Measurements from ENCODE around the gene AIPL1.

DNA sequence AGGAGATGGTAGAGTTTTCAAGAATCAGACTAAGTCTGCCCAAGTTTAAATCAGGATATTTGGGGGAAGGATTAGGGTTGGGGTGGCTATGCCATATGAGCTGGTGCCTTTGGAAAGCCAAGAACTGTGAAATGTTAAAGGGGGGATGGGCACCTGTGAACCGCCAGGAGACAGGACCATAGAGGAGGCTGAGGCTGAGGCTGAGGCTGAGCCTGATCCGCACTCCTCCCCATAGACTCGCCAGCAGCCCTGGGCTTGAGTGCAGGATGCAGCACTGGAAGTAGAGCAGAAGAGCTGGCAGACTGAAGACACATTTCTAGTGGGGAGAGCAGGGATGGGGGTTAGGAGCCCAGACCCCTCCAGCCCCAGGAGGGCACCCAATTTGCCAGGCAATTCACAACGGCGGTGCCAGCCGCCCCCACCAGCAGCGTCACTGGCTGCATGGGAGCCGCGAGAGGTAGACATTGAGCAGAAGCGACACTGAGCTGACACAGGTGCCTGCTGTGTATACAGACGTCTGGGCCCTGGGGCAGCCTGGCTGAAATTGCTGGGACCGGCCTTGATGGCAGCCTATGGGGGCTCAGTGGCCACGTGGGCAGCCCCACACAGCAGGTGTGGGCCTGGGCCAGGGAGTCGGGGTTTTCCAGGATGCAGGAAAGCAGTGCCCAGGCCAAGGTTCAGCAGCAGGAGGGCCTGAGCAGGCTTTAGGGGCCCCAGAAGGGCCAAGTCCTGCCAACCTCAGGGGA is 18.5 kb upstream of the AIPL1 start:
- no peak for TF ChIP-seq POLR2A (IDR thresholded peaks at IDR 0.05)
- TF ChIP-seq, protein P1, sequence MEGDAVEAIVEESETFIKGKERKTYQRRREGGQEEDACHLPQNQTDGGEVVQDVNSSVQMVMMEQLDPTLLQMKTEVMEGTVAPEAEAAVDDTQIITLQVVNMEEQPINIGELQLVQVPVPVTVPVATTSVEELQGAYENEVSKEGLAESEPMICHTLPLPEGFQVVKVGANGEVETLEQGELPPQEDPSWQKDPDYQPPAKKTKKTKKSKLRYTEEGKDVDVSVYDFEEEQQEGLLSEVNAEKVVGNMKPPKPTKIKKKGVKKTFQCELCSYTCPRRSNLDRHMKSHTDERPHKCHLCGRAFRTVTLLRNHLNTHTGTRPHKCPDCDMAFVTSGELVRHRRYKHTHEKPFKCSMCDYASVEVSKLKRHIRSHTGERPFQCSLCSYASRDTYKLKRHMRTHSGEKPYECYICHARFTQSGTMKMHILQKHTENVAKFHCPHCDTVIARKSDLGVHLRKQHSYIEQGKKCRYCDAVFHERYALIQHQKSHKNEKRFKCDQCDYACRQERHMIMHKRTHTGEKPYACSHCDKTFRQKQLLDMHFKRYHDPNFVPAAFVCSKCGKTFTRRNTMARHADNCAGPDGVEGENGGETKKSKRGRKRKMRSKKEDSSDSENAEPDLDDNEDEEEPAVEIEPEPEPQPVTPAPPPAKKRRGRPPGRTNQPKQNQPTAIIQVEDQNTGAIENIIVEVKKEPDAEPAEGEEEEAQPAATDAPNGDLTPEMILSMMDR (IDR thresholded peaks at IDR 0.05): no peak
- TF ChIP-seq EP300 (IDR thresholded peaks at IDR 0.05): no peak

All from upper lobe of left lung (tissue), 4 donors.